ENCODE results near the gene FKBP11. TPM values are rescaled to one million over a fixed set of nuclear protein-coding genes. Genes with fewer than 3 reads are reported as not detected.
A peak's percentile ranks its signal among the peaks of the same experiment; 100 is the strongest.

Gene FKBP11
- total RNA-seq = 10 to 100 TPM; 16.9 to 41.3 (median 22.9) TPM
- long read RNA-seq, donor 1, partial matches to known transcripts = 1 of 11 reads
- long read RNA-seq, donor 1, other reads (novel, unspliced or antisense) = 3 of 11 reads
- long read RNA-seq, donor 2, transcript FKBP11-208 (6 exons, 1,030 nt) = major isoform, 17 of 25 reads
- long read RNA-seq, donor 2, partial matches to known transcripts = 0 of 25 reads
- long read RNA-seq, donor 2, other reads (novel, unspliced or antisense) = 3 of 25 reads

GRCh38 chr12:48925304-48926011 is at the start of gene FKBP11:
Gene FKBP11 (minus strand): TSS chr12:48925492. CDS start chr12:48925428, 64 bp downstream.
- H3K4me1 ChIP-seq (ENCODE audit: low read depth) = peaks cover 3% of the 10 kb centered on the region
- peak; percentile 70 to 84 (median 81) for DNase-seq
- no peaks in the 10 kb centered on the region for H3K36me3 ChIP-seq (ENCODE audit: low read depth)
- ATAC-seq = peak; percentile 92
- peak within 1 kb of the TSS; percentile 68 for H3K4me3 ChIP-seq
- intact Hi-C loops (cut with DNase I, micrococcal nuclease) = no loop called here
- H3K9me3 ChIP-seq = no peaks in the 10 kb centered on the region
- no peak for TF ChIP-seq CTCF (IDR thresholded peaks at IDR 0.05)

- DNase-seq = peak; percentile 60 to 71 (median 66)
- peak; percentile 42 for ATAC-seq
Measured at GRCh38 chr12:48973941-48974673, 48.8 kb upstream of the FKBP11 start.

GRCh38 chr12:48973531-48973930 is 48.2 kb upstream of the FKBP11 start:
- H3K4me3 ChIP-seq = no peak overlapping the region
- no peaks in the 10 kb centered on the region for H3K9me3 ChIP-seq
- no peaks in the 10 kb centered on the region for H3K36me3 ChIP-seq (ENCODE audit: low read depth)
- no peak for TF ChIP-seq CTCF (IDR thresholded peaks at IDR 0.05)
- H3K4me1 ChIP-seq (ENCODE audit: low read depth) = peaks cover 40% of the 10 kb centered on the region
- DNase-seq = peak in 1 of 3 donors; percentile 67
- ATAC-seq = no peak
- intact Hi-C loops (cut with DNase I, micrococcal nuclease) = no loop called here

More at GRCh38 chr12:48973941-48974673, 48.8 kb upstream of the FKBP11 start:
- Histone ChIP-seq H3K4me1 (ENCODE audit: low read depth) (peaks cover 46% of the 10 kb centered on the region), H3K36me3 (ENCODE audit: low read depth) (no peaks in the 10 kb centered on the region), H3K4me3 (no peak overlapping the region), H3K9me3 (no peaks in the 10 kb centered on the region)
- peak; percentile 71 for TF ChIP-seq CTCF (IDR thresholded peaks at IDR 0.05)
- intact Hi-C loops (cut with DNase I, micrococcal nuclease) = no loop called here

- H3K9me3 ChIP-seq = no peaks in the 10 kb centered on the region
- H3K4me3 ChIP-seq = no peak overlapping the region
- no peak for ATAC-seq
- TF ChIP-seq CTCF (IDR thresholded peaks at IDR 0.05) = no peak
- peaks cover 35% of the 10 kb centered on the region for H3K4me1 ChIP-seq (ENCODE audit: low read depth)
- intact Hi-C loops (cut with DNase I, micrococcal nuclease) = no loop called here
- H3K36me3 ChIP-seq (ENCODE audit: low read depth) = no peaks in the 10 kb centered on the region
- no peak for DNase-seq
Measured at GRCh38 chr12:48972952-48973483, 47.7 kb upstream of the FKBP11 start.

- H3K9me3 ChIP-seq = no peaks in the 10 kb centered on the region
- no peak for ATAC-seq
- no peak for TF ChIP-seq CTCF (IDR thresholded peaks at IDR 0.05)
Measured at GRCh38 chr12:48972213-48972951, 47.1 kb upstream of the FKBP11 start.

More at GRCh38 chr12:48972213-48972951, 47.1 kb upstream of the FKBP11 start:
- Histone ChIP-seq H3K4me3 (no peak overlapping the region), H3K36me3 (ENCODE audit: low read depth) (no peaks in the 10 kb centered on the region), H3K4me1 (ENCODE audit: low read depth) (peaks cover 31% of the 10 kb centered on the region)
- no peak for DNase-seq
- intact Hi-C loops (cut with DNase I, micrococcal nuclease) = no loop called here
